A549 (cell line): ENCODE measurements around the gene PIGK. TPM values are rescaled to one million over a fixed set of nuclear protein-coding genes. Genes with fewer than 3 reads are reported as not detected.

Source experiments
- ATAC-seq, 2 experiments: fragments of 200-7000 bp in 1 of 2; fragments of >200 bp in 1 of 2; cut with Nextera tagmentation in 1 of 2; cut with Tn5 transposase in 1 of 2; 3 replicates each; pipeline versions ENCODE4 v1.8.0 to v1.9.1; 2018 to 2020; ENCODE audit warnings: mild to moderate bottlenecking in 1 of 2, moderate library complexity in 1 of 2
- CTCF ChIA-PET: fragments of 300-600 bp; sonication (Branson Sonifier 250); formaldehyde crosslinking; extraction: SDS; loops from one replicate; lab custom pipeline; 2021; ENCODE audit warnings: antibody characterized with exemption, inconsistent platforms; lab: Yijun Ruan, JAX
- POLR2A ChIA-PET: fragments of 350-600 bp; formaldehyde crosslinking; extraction: SDS; loops from one replicate; lab custom pipeline; 2021; ENCODE audit warnings: antibody characterized with exemption, inconsistent platforms; lab: Yijun Ruan, JAX
- DNase-seq, 2 experiments: peaks; one replicate each; pipeline versions ENCODE4 v3.0.0 to v3.0.0-alpha.2; 2011 to 2016; ENCODE audit warnings: low read depth in 1 of 2, low spot score in 1 of 2
- FAIRE-seq: peaks from 2 replicates; lab custom pipeline; 2011; peaks lifted over from hg19 to GRCh38; lab: Jason Lieb, UNC
- H3K27ac ChIP-seq, 2 experiments: fragments of >200 bp; sonication (Bioruptor Twin); formaldehyde crosslinking; 3 replicates each; pipeline ENCODE4 v1.5.1; 2016 to 2017
- H3K4me1 ChIP-seq: fragments of >200 bp; sonication (Bioruptor Twin); formaldehyde crosslinking; 3 replicates; pipeline ENCODE4 v1.6.1; 2016
- H3K4me2 ChIP-seq: fragments of >200 bp; sonication (Bioruptor Twin); formaldehyde crosslinking; 3 replicates; pipeline ENCODE4 v1.6.1; 2016
- H3K4me3 ChIP-seq: fragments of >200 bp; sonication (Bioruptor Twin); formaldehyde crosslinking; 3 replicates; pipeline ENCODE4 v1.5.1; 2016
- H3K9me3 ChIP-seq: fragments of >200 bp; sonication (Bioruptor Twin); formaldehyde crosslinking; 3 replicates; pipeline ENCODE4 v1.6.1; 2016
- ATOH8 ChIP-seq: fragments of 250-450 bp; sonication (Bioruptor Pico); IDR thresholded peaks from 2 replicates; pipeline ENCODE4 v1.5.0; 2020; ENCODE audit warnings: low read depth, mild to moderate bottlenecking, moderate library complexity
- CBX8 ChIP-seq: fragments of 200-600 bp; sonication (generic); IDR thresholded peaks from 2 replicates; pipeline ENCODE4 v1.6.1; 2016
- CEBPB ChIP-seq, 2 experiments: fragments of >200 bp in 1 of 2; sonication (Bioruptor Twin) in 1 of 2; formaldehyde crosslinking in 1 of 2; IDR thresholded peaks; 2 replicates each; pipeline ENCODE4 v1.6.1; 2012 to 2016
- EHF ChIP-seq: fragments of 250-450 bp; sonication (Bioruptor Pico); IDR thresholded peaks from 2 replicates; pipeline ENCODE4 v1.5.0; 2020; ENCODE audit warnings: mild to moderate bottlenecking
- EHMT2 ChIP-seq: fragments of 200-600 bp; sonication (generic); IDR thresholded peaks from 2 replicates; pipeline ENCODE4 v1.6.1; 2016; ENCODE audit warnings: antibody characterized with exemption, low read depth, mild to moderate bottlenecking, moderate library complexity
- ELK1 ChIP-seq: fragments of 150-350 bp; IDR thresholded peaks from 2 replicates; pipeline ENCODE4 v1.6.1; 2014; ENCODE audit warnings: low read depth, mild to moderate bottlenecking, low read length
- FOSB ChIP-seq: fragments of 250-450 bp; sonication (Bioruptor Pico); IDR thresholded peaks from 2 replicates; pipeline ENCODE4 v1.5.0; 2020; ENCODE audit warnings: mild to moderate bottlenecking, moderate library complexity
- FOSL2 ChIP-seq, 2 experiments: fragments of 450-650 bp in 1 of 2; fragments of >200 bp in 1 of 2; sonication (Bioruptor Twin) in 1 of 2; formaldehyde crosslinking; IDR thresholded peaks; 2 replicates each; pipeline versions ENCODE4 v1.5.0 to v1.6.1; 2016 to 2020; ENCODE audit warnings: mild to moderate bottlenecking in 1 of 2, moderate library complexity in 1 of 2
- FOXS1 ChIP-seq: fragments of 250-450 bp; sonication (Bioruptor Pico); IDR thresholded peaks from 2 replicates; pipeline ENCODE4 v1.5.0; 2020; ENCODE audit warnings: mild to moderate bottlenecking, moderate library complexity
- HDAC2 ChIP-seq: fragments of 200-600 bp; sonication (generic); IDR thresholded peaks from 2 replicates; pipeline ENCODE4 v1.6.1; 2016
- HEYL ChIP-seq: fragments of 250-450 bp; sonication (Bioruptor Pico); IDR thresholded peaks from 2 replicates; pipeline ENCODE4 v1.8.0; 2021; ENCODE audit warnings: mild to moderate bottlenecking, moderate library complexity
- KDM1A ChIP-seq: fragments of 200-600 bp; sonication (generic); IDR thresholded peaks from 2 replicates; pipeline ENCODE4 v1.6.1; 2016; ENCODE audit warnings: low read depth, mild to moderate bottlenecking
- MAFK ChIP-seq: fragments of 450-650 bp; IDR thresholded peaks from 2 replicates; pipeline ENCODE4 v1.6.1; 2014; ENCODE audit not compliant: partially characterized antibody
- MAX ChIP-seq: IDR thresholded peaks from 2 replicates; pipeline ENCODE4 v1.6.1; 2012
- MYC ChIP-seq: IDR thresholded peaks from 2 replicates; pipeline ENCODE4 v1.6.1; 2012; ENCODE audit warnings: mild to moderate bottlenecking, inconsistent platforms, low read length, improper control_type of control experiment, borderline replicate concordance
- NFE2L2 ChIP-seq: fragments of 150-350 bp; conservative IDR thresholded peaks from 2 replicates; pipeline ENCODE4 v1.6.1; 2014; ENCODE audit warnings: low read length
- NR3C1 ChIP-seq: fragments of >200 bp; sonication (Bioruptor Twin); formaldehyde crosslinking; IDR thresholded peaks from 3 replicates; pipeline ENCODE4 v1.6.1; 2017
- RARB ChIP-seq: fragments of 250-450 bp; sonication (Bioruptor Pico); IDR thresholded peaks from 2 replicates; pipeline ENCODE4 v1.8.0; 2021; ENCODE audit warnings: mild to moderate bottlenecking, moderate library complexity
- REST ChIP-seq: fragments of 200-600 bp; sonication (generic); IDR thresholded peaks from 2 replicates; pipeline ENCODE4 v1.6.1; 2016; ENCODE audit warnings: antibody characterized with exemption, mild to moderate bottlenecking, moderate library complexity
- RFX5 ChIP-seq: fragments of 450-650 bp; IDR thresholded peaks from 2 replicates; pipeline ENCODE4 v1.7.1; 2014; ENCODE audit warnings: antibody characterized with exemption, mild to moderate bottlenecking, moderate library complexity
- TFCP2L1 ChIP-seq: fragments of 250-450 bp; sonication (Bioruptor Pico); IDR thresholded peaks from 2 replicates; pipeline ENCODE4 v1.5.0; 2021; ENCODE audit warnings: mild to moderate bottlenecking
- TP53 ChIP-seq: fragments of 250-450 bp; sonication (Bioruptor Pico); IDR thresholded peaks from 2 replicates; pipeline ENCODE4 v1.5.0; 2021; ENCODE audit warnings: mild to moderate bottlenecking, moderate library complexity
- ZFP36 ChIP-seq: fragments of 450-650 bp; IDR thresholded peaks from 2 replicates; pipeline ENCODE4 v1.6.1; 2014; ENCODE audit warnings: borderline replicate concordance; ENCODE audit not compliant: partially characterized antibody
- ZNF302 ChIP-seq: fragments of 250-450 bp; sonication (Bioruptor Pico); IDR thresholded peaks from 2 replicates; pipeline ENCODE4 v1.9.0; 2021; ENCODE audit warnings: inconsistent platforms, mild to moderate bottlenecking, moderate library complexity
- ZSCAN20 ChIP-seq: fragments of 250-450 bp; sonication (Bioruptor Pico); IDR thresholded peaks from 2 replicates; pipeline ENCODE4 v1.8.0; 2022; ENCODE audit warnings: mild to moderate bottlenecking, moderate library complexity
- WGBS: methylation state at CpG from one replicate; pipeline ENCODE4 v1.1.6; 2017; ENCODE audit errors: missing lambda C conversion rate; 5-methylcytosine and 5-hydroxymethylcytosine counted together
- polyA plus RNA-seq, 4 experiments: library from polyadenylated mRNA; depleted of rRNA in 3 of 4; stranded (reverse); fragments of >200 nt; fragmentation: RNase III in 1 of 4; extraction: RNeasy Plus Mini Kit Qiagen cat#74134 plus additional on column Dnase treatment in 1 of 4; gene quantifications; 2 replicates in 3 of 4; 3 replicates in 1 of 4; pipeline ENCODE4 v1.2.3, GENCODE V29; 2011 to 2017

The PIGK gene
- polyA plus RNA-seq, 2 of the 4 experiments (the other 2 are of a cell fraction) = 31.2 to 38.5 TPM

- no peak for TF ChIP-seq MYC
- TF ChIP-seq, all 56 proteins: peak for 0
Observed at GRCh38 chr1:77065693-77066342, 153.4 kb downstream of the PIGK start (continued).

GRCh38 chr1:77064246-77064645 is 155.0 kb downstream of the PIGK start:
- H3K4me1 ChIP-seq = no peaks in the 10 kb centered on the region
- WGBS = 6% methylated on average over 2 of the region's 2 CpGs
- H3K4me3 ChIP-seq = no peak overlapping the region
- no peaks in the 10 kb centered on the region for H3K9me3 ChIP-seq
- DNase-seq (no peak), FAIRE-seq (no peak), ATAC-seq (no peak)
- ChIA-PET CTCF (no interaction called here), POLR2A (no interaction called here)
- H3K4me2 ChIP-seq = no peak overlapping the region
- H3K27ac ChIP-seq = no peak overlapping the region
- TF ChIP-seq HEYL (CRISPR knock-in tag) (no peak), HDAC2 (no peak), FOSB (no peak), EHF (CRISPR knock-in tag) (no peak)

GRCh38 chr1:77063118-77063517 is 156.1 kb downstream of the PIGK start:
- Histone ChIP-seq H3K4me3 (no peak overlapping the region), H3K4me1 (no peaks in the 10 kb centered on the region), H3K27ac (no peak overlapping the region), H3K4me2 (no peak overlapping the region), H3K9me3 (no peaks in the 10 kb centered on the region)
- POLR2A ChIA-PET = no interaction called here
- no peak for DNase-seq
- ATAC-seq = no peak
- CTCF ChIA-PET = no interaction called here
- no peak for FAIRE-seq
- TF ChIP-seq CEBPB (IDR thresholded peaks at IDR 0.05) (no peak), ELK1 (no peak), REST (peak; percentile 77), FOXS1 (CRISPR knock-in tag) (no peak)
- 22% methylated on average over 4 of the region's 4 CpGs for WGBS

GRCh38 chr1:77061162-77061561 is 158.1 kb downstream of the PIGK start:
- POLR2A ChIA-PET = no interaction called here
- CTCF ChIA-PET = no interaction called here
- no peak overlapping the region for H3K4me2 ChIP-seq
- DNase-seq (no peak), FAIRE-seq (no peak), ATAC-seq (no peak)
- H3K27ac ChIP-seq = no peak overlapping the region
- H3K4me3 ChIP-seq = no peak overlapping the region
- H3K9me3 ChIP-seq = no peaks in the 10 kb centered on the region
- H3K4me1 ChIP-seq = no peaks in the 10 kb centered on the region
- 23% methylated on average over 3 of the region's 3 CpGs for whole genome bisulfite sequencing
- TF ChIP-seq RARB (CRISPR knock-in tag) = no peak
- TF ChIP-seq ELK1 = no peak
- TF ChIP-seq ZSCAN20 (CRISPR knock-in tag) = no peak
- TF ChIP-seq RFX5 = no peak
- no peak for TF ChIP-seq MAFK
- no peak for TF ChIP-seq FOSL2 (IDR thresholded peaks at IDR 0.05)
- TF ChIP-seq FOSL2 (CRISPR knock-in tag; IDR thresholded peaks at IDR 0.05) = no peak
- TF ChIP-seq CBX8 = no peak
- TF ChIP-seq TP53 (CRISPR knock-in tag) = no peak
- no peak for TF ChIP-seq NR3C1
- TF ChIP-seq NFE2L2 = no peak
- no peak for TF ChIP-seq TFCP2L1
- TF ChIP-seq EHMT2 = no peak
- no peak for TF ChIP-seq KDM1A
- TF ChIP-seq HEYL (CRISPR knock-in tag) = no peak
- no peak for TF ChIP-seq EHF (CRISPR knock-in tag)
- no peak for TF ChIP-seq ZNF302 (CRISPR knock-in tag)
- no peak for TF ChIP-seq ATOH8 (CRISPR knock-in tag)
- no peak for TF ChIP-seq MAX
- TF ChIP-seq ZFP36 = no peak
